Kidney epithelial cell (primary cell): ENCODE results near the gene TMUB1. TPM values are rescaled to one million over a fixed set of nuclear protein-coding genes. Genes with fewer than 3 reads are reported as not detected.
A peak's percentile ranks its signal among the peaks of the same experiment; 100 is the strongest.

Source experiments
- DNase-seq: peaks from one replicate; pipeline ENCODE4 v3.0.0-alpha.2; 2010; ENCODE audit warnings: low read depth
- H3K27me3 ChIP-seq: 2 replicates; pipeline ENCODE4 v1.6.0; 2011; ENCODE audit warnings: low read length; ENCODE audit not compliant: control insufficient read depth, insufficient read depth
- H3K36me3 ChIP-seq: 2 replicates; pipeline ENCODE4 v1.5.1; 2011; ENCODE audit warnings: low read length; ENCODE audit not compliant: control insufficient read depth, insufficient read depth
- H3K4me3 ChIP-seq: 2 replicates; pipeline ENCODE4 v1.5.1; 2011; ENCODE audit warnings: low read depth, mild to moderate bottlenecking, control low read depth, low read length
- CTCF ChIP-seq: IDR thresholded peaks from 2 replicates; pipeline ENCODE4 v1.5.1; 2011; ENCODE audit warnings: mild to moderate bottlenecking, moderate library complexity, low read length, control low read depth, inconsistent platforms; ENCODE audit not compliant: insufficient read depth, poor library complexity, severe bottlenecking
- total RNA-seq: library from RNA; depleted of rRNA; stranded (reverse); fragments of >200 nt; gene quantifications from 2 replicates; pipeline ENCODE4 v1.2.3, GENCODE V29; 2015

The TMUB1 gene
- total RNA-seq, 1 donor from 2014 or later, result 46.3 TPM

DNA sequence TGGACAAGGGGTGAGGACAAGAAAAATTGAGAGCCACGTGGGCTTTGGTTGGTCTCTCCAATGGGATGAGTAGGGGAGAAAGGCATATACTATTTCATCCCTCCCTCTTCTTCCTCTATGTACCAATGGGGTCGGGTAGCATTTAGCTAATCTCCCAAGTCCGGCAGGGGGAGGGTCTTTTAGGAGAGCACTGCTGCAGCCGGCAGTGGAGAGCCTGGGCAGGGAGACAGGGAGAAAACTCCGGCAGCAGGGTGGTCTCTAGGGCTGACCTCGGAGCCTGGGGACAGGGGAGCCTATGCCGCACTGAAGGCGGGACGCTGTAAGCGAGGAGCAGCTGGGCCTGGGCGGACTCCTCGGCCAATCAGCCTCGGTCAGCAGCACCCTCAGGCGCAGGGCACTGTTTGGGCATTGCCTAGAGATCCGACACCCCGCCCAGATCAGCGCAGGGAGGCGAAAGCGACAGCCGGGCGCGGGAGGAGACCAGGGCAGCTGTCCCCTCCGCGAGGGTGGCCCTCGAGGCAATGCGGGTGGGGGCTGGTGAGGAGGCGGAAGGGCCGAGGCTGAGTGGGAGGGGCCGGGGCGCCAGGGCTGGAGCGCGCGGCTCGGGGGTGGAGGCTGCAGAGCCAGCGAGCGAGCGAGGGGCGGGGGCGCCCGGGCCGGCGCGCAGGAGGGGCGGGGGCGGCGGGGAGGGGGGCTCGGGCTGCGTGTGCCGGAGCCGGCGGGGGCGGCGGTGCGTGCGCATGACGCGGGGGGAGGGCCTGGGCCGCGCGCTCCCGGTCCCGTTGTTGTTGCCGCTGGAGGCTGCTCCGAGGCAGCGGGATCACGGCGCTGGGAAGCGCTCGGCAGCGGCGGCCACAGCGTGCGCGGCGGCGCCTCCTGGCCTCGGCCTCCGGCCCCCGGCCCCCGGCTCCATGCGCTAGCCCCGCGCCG lies 2.7 kb upstream of the TMUB1 start, which contains the start of gene AGAP3:
AGAP3 (plus strand) TSS at position 785 of the 930 bp plus-strand sequence. CDS start 267 bp downstream, outside the sequence.
- no peak for TF ChIP-seq CTCF
- DNase-seq, result no peak
- Histone ChIP-seq H3K36me3 (peaks cover 1% of the 10 kb centered on the region), H3K27me3 (no peaks in the 10 kb centered on the region), H3K4me3 (peak within 1 kb of the TSS; percentile 81)

DNA sequence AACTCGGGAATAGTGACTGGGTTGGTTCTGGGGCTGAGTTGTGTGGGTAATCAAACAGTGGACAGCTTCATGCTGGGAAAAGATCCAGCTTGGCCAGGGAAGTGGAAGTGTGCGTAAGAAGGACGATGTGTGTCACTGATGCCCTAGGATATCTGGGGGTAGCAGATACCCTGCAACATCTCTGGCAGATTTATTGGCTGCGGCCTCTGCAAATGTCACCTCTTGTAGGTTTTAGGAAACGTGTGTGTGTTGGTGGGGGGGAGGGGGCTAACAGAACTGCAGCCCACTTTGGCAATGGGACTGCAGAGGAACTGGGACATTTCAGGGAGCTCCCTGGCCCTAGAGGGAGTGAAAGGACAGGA lies 2.0 kb upstream of the TMUB1 start:
- DNase-seq, result no peak
- no peak for TF ChIP-seq CTCF
- no peak overlapping the region for H3K4me3 ChIP-seq
- no peaks in the 10 kb centered on the region for H3K27me3 ChIP-seq
- H3K36me3 ChIP-seq, result peaks cover 1% of the 10 kb centered on the region

- no peak for TF ChIP-seq CTCF
- H3K4me3 ChIP-seq, result peak overlapping the region; percentile 84
- H3K27me3 ChIP-seq, result no peaks in the 10 kb centered on the region
- DNase-seq, result no peak
- peaks cover 1% of the 10 kb centered on the region for H3K36me3 ChIP-seq
These were observed 499 bp upstream of the TMUB1 start for GRCh38 chr7:151083824-151084160.

GRCh38 chr7:151082141-151083070 lies 887 bp downstream of the TMUB1 start:
- no peak for DNase-seq
- H3K36me3 ChIP-seq, result no peaks in the 10 kb centered on the region
- no peaks in the 10 kb centered on the region for H3K27me3 ChIP-seq
- peak overlapping the region; percentile 84 for H3K4me3 ChIP-seq
- TF ChIP-seq CTCF, result no peak

DNA sequence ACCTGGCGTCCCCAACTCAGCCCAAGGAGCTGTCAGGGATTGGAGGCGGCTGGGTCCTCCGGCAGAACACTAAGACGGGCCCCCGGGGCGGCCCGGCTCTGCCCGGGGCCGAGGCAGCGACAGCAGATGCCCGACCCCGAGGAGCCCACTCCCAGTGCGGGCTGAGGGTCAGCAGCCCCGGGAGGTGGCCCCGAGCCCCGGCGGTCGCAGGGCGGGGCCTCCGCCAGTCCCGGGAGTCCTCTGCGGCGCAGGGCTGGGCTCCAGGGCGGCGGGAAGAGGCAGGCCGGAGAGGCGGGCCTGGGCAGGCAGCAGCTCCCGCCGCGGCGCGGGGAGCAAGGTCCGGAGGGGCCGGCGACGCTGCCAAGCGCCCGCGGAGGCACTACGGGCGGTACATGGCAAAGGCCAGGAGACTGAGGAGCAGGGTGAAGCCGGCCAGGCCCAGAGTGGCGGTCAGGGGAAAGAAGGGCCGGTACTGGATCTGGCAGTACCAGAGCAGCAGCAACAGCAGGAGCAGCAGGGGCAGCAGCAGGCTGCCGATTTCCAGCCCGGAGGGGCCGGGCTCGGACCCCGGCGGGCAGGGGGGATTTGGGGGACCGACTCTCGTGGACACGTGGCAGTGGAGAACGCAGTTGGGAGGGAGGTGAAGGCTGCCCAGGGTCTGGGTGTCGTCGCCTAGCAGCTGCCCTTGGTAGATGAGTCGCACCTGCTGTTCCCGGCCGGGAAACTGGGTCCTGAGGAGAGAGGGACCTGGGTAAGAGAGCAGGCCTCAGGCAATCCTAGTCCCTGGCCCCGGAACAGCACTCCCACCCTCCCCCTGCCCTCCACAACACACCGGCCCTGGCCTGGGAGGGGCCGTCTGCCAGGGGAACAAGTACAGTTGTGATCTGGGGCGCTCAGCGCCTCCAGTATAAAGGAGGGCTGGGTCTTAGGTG lies 1.9 kb downstream of the TMUB1 start:
- Histone ChIP-seq H3K27me3 (no peaks in the 10 kb centered on the region), H3K4me3 (peak overlapping the region; percentile 11), H3K36me3 (peaks cover 1% of the 10 kb centered on the region)
- no peak for TF ChIP-seq CTCF
- DNase-seq, result no peak
